Left ventricle myocardium inferior (tissue), 1 donor: Measurements from ENCODE around the gene TTLL4. TPM values are rescaled to one million over a fixed set of nuclear protein-coding genes. Genes with fewer than 3 reads are reported as not detected.

Experiments used
- DNase-seq: peaks from one replicate; pipeline ENCODE4 v3.0.0-alpha.2; 2020
- H3K27ac ChIP-seq: fragments of 200-600 bp; replicated peaks from 2 replicates; pipeline ENCODE4 v1.8.0; 2021
- H3K27me3 ChIP-seq: fragments of 200-600 bp; 2 replicates; pipeline ENCODE4 v1.8.0; 2021; ENCODE audit warnings: low read depth
- H3K36me3 ChIP-seq: fragments of 200-600 bp; 2 replicates; pipeline ENCODE4 v1.8.0; 2021
- H3K4me1 ChIP-seq: fragments of 200-600 bp; 2 replicates; pipeline ENCODE4 v1.8.0; 2021
- H3K4me3 ChIP-seq: fragments of 200-600 bp; 2 replicates; pipeline ENCODE4 v1.8.0; 2021; ENCODE audit warnings: mild to moderate bottlenecking, moderate library complexity
- H3K9me3 ChIP-seq: fragments of 200-600 bp; replicated peaks from 2 replicates; pipeline ENCODE4 v1.8.0; 2021
- intact Hi-C: fragments of 100-400 bp; cut with micrococcal nuclease; formaldehyde crosslinking; loops from one replicate; pipeline ENCODE4 v1.11.0; 2022
- total RNA-seq: library from RNA; stranded (reverse); fragmentation: NEBNext Ultra II Directional; extraction: Animal tissue kit (Norgen Biotek cat#: 25700); gene quantifications from one replicate; pipeline ENCODE4 v1.2.1, GENCODE V29; 2021
- TF ChIP-seq, protein P1 (sequence below): fragments of 200-600 bp; IDR thresholded peaks from 2 replicates; pipeline ENCODE4 v1.8.0; 2021; ENCODE audit warnings: antibody characterized with exemption, mild to moderate bottlenecking, borderline replicate concordance
- donor health status: DM: no; HTN: yes; CAD: no; lungs with severe emphysema.

The TTLL4 gene
- total RNA-seq, 1 donor from 2014 or later: 6.2 TPM

DNA sequence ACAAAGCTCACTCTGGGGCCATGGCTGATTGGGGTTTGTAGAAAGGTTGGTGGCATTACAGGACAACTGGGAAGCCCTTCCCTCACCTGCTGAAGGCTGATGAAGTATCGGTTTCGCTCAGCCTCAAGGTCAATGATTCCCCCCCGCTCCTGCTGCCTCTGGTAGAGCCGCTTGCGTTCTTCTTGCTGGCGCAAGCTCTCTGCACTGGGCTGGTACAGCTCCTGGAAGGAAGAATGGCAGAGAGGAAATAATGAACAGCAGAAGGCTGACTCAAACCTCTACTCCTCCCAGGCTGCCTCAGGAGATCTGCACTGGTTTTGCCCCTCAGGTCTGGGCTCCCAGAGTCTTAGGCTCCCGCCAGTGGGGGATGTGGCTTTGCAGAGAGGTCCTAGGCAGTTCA lies 46.0 kb upstream of the TTLL4 start:
- TF ChIP-seq, protein P1, sequence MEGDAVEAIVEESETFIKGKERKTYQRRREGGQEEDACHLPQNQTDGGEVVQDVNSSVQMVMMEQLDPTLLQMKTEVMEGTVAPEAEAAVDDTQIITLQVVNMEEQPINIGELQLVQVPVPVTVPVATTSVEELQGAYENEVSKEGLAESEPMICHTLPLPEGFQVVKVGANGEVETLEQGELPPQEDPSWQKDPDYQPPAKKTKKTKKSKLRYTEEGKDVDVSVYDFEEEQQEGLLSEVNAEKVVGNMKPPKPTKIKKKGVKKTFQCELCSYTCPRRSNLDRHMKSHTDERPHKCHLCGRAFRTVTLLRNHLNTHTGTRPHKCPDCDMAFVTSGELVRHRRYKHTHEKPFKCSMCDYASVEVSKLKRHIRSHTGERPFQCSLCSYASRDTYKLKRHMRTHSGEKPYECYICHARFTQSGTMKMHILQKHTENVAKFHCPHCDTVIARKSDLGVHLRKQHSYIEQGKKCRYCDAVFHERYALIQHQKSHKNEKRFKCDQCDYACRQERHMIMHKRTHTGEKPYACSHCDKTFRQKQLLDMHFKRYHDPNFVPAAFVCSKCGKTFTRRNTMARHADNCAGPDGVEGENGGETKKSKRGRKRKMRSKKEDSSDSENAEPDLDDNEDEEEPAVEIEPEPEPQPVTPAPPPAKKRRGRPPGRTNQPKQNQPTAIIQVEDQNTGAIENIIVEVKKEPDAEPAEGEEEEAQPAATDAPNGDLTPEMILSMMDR: no peak
- peaks cover 12% of the 10 kb centered on the region for H3K4me1 ChIP-seq
- peaks cover 75% of the 10 kb centered on the region for H3K36me3 ChIP-seq
- no peak overlapping the region for H3K4me3 ChIP-seq
- intact Hi-C loops: no loop called here
- no peak for DNase-seq
- H3K9me3 ChIP-seq: no peaks in the 10 kb centered on the region
- H3K27me3 ChIP-seq: no peaks in the 10 kb centered on the region
- no peak overlapping the region for H3K27ac ChIP-seq

- TF ChIP-seq, protein P1: no peak
- no peaks in the 10 kb centered on the region for H3K27me3 ChIP-seq
- H3K36me3 ChIP-seq: peaks cover 35% of the 10 kb centered on the region
- H3K9me3 ChIP-seq: no peaks in the 10 kb centered on the region
- peak overlapping the region; percentile 83 for H3K27ac ChIP-seq
- intact Hi-C loops: no loop called here
- H3K4me3 ChIP-seq: peak overlapping the region; percentile 84
- DNase-seq: no peak
- peaks cover 23% of the 10 kb centered on the region for H3K4me1 ChIP-seq
Observed at GRCh38 chr2:218671097-218671653, 39.5 kb upstream of the TTLL4 start.

- Histone ChIP-seq H3K4me1 (peaks cover 23% of the 10 kb centered on the region), H3K27ac (peak within 1 kb of the TSS; percentile 83), H3K9me3 (no peaks in the 10 kb centered on the region), H3K27me3 (no peaks in the 10 kb centered on the region), H3K36me3 (peaks cover 27% of the 10 kb centered on the region), H3K4me3 (peak within 1 kb of the TSS; percentile 84)
- peak; percentile 82 for DNase-seq
- intact Hi-C loops: no loop called here
- TF ChIP-seq, protein P1: no peak
Observed at GRCh38 chr2:218671654-218672566, 38.7 kb upstream of the TTLL4 start, which contains the start of the genes RNF25 and STK36. TSS of gene RNF25 (minus strand) at chr2:218672002. CDS start at chr2:218671970, 32 bp downstream. TSS of gene STK36 (plus strand) at chr2:218672086. CDS start at chr2:218672830, 744 bp downstream.

DNA sequence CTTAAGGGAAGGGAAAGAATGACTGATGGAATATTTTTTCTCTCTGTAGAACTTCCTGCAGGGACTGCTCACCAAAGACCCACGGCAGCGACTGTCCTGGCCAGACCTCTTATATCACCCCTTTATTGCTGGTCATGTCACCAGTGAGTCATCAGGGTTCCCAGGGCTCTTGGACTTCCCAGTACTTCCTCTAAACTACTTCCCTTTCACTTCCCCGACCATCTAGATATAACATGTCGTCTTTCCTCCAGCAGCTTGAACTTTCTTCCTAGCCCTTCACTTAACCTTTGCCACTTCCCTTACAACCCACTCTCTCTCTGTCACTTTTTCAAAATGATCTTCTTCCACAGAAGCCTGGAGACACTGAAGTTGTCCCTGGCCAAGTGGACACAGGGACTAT lies 31.5 kb upstream of the TTLL4 start:
- peaks cover 49% of the 10 kb centered on the region for H3K36me3 ChIP-seq
- TF ChIP-seq, protein P1: no peak
- no peaks in the 10 kb centered on the region for H3K27me3 ChIP-seq
- H3K4me3 ChIP-seq: no peak overlapping the region
- intact Hi-C loops: no loop called here
- no peak overlapping the region for H3K27ac ChIP-seq
- no peak for DNase-seq
- no peaks in the 10 kb centered on the region for H3K9me3 ChIP-seq
- no peaks in the 10 kb centered on the region for H3K4me1 ChIP-seq

DNA sequence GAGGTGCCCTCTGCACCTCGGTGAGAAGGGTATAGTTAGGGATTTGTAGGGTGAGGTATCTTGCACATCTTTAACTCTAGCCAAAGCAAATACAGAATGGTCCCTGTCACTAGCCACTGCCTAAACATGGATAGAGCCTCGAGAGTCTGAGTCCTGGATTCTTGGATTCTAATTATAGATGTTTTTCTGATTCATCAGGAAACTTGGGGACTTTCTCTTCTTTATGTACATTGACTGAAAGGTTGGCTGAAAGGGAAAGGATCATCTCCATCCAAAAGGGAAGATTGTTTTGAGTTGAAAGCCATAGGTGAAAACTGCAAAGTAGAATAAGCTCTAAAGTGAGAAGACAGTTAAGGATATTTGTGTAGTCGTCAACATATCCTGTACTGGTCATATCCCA lies 30.6 kb upstream of the TTLL4 start:
- intact Hi-C loops: no loop called here
- DNase-seq: no peak
- H3K36me3 ChIP-seq: peaks cover 49% of the 10 kb centered on the region

More for the DNA sequence above, 30.6 kb upstream of the TTLL4 start:
- no peaks in the 10 kb centered on the region for H3K9me3 ChIP-seq
- no peaks in the 10 kb centered on the region for H3K27me3 ChIP-seq
- no peak overlapping the region for H3K27ac ChIP-seq
- TF ChIP-seq, protein P1: no peak
- no peaks in the 10 kb centered on the region for H3K4me1 ChIP-seq
- H3K4me3 ChIP-seq: no peak overlapping the region
